GM23338 (cell line): Measurements from ENCODE around the gene TMEM150A. TPM values are rescaled to one million over a fixed set of nuclear protein-coding genes. Genes with fewer than 3 reads are reported as not detected.
A peak's percentile ranks its signal among the peaks of the same experiment; 100 is the strongest.

Experiments used
- ATAC-seq: fragments of 200-7000 bp; cut with Tn5 transposase; 3 replicates; pipeline ENCODE4 v1.9.1; 2020
- DNase-seq: peaks from one replicate; pipeline ENCODE4 v3.0.0-alpha.2; 2015; ENCODE audit warnings: low spot score
- H2AFZ ChIP-seq: fragments of 200-600 bp; sonication (generic); 2 replicates; pipeline ENCODE4 v1.8.0; 2016; ENCODE audit warnings: antibody characterized with exemption, mild to moderate bottlenecking, moderate library complexity
- H3F3A ChIP-seq: fragments of 200-600 bp; sonication (generic); replicated peaks from 2 replicates; pipeline ENCODE4 v1.8.0; 2017; ENCODE audit warnings: antibody characterized with exemption, mixed run types, low read depth
- H3K27ac ChIP-seq: fragments of 200-600 bp; sonication (generic); 2 replicates; pipeline ENCODE4 v1.6.1; 2016; ENCODE audit warnings: low read depth
- H3K27me3 ChIP-seq: fragments of 200-600 bp; sonication (generic); 2 replicates; pipeline ENCODE4 v1.8.0; 2016; ENCODE audit warnings: mild to moderate bottlenecking, mixed run types, moderate library complexity; ENCODE audit not compliant: insufficient read depth
- H3K36me3 ChIP-seq: fragments of 200-600 bp; sonication (generic); 2 replicates; pipeline ENCODE4 v1.8.0; 2016; ENCODE audit warnings: mild to moderate bottlenecking; ENCODE audit not compliant: insufficient read depth
- H3K4me1 ChIP-seq: fragments of 200-600 bp; sonication (generic); 2 replicates; pipeline ENCODE4 v1.8.0; 2016; ENCODE audit warnings: mild to moderate bottlenecking, moderate library complexity; ENCODE audit not compliant: insufficient read depth
- H3K4me2 ChIP-seq: fragments of 200-600 bp; sonication (generic); 2 replicates; pipeline ENCODE4 v1.7.1; 2017; ENCODE audit warnings: mixed run types
- H3K4me3 ChIP-seq: fragments of 200-600 bp; sonication (generic); 2 replicates; pipeline ENCODE4 v1.6.1; 2016; ENCODE audit warnings: mixed run types
- H3K79me2 ChIP-seq: fragments of 200-600 bp; sonication (generic); replicated peaks from 2 replicates; pipeline ENCODE4 v1.8.0; 2017; ENCODE audit warnings: mild to moderate bottlenecking; ENCODE audit not compliant: insufficient read depth
- H3K9me2 ChIP-seq: fragments of 200-600 bp; sonication (generic); 2 replicates; pipeline ENCODE4 v1.8.0; 2017; ENCODE audit not compliant: insufficient read depth
- H4K20me1 ChIP-seq: fragments of 200-600 bp; sonication (generic); replicated peaks from 2 replicates; pipeline ENCODE4 v1.8.0; 2017; ENCODE audit warnings: mild to moderate bottlenecking; ENCODE audit not compliant: insufficient read depth
- H3K27ac Mint-ChIP-seq: 2 replicates; pipeline ENCODE4 v1.8.0; 2020; ENCODE audit warnings: inconsistent platforms, mild to moderate bottlenecking, moderate library complexity, mixed read lengths
- H3K27me3 Mint-ChIP-seq: 3 replicates; pipeline ENCODE4 v1.8.0; 2022; ENCODE audit warnings: low read depth, mild to moderate bottlenecking, moderate library complexity, mixed read lengths, inconsistent platforms; ENCODE audit not compliant: insufficient read depth, poor library complexity
- H3K36me3 Mint-ChIP-seq: 3 replicates; pipeline ENCODE4 v1.8.0; 2021; ENCODE audit warnings: low read depth, mild to moderate bottlenecking, inconsistent platforms, moderate library complexity, mixed read lengths
- H3K4me1 Mint-ChIP-seq: 3 replicates; pipeline ENCODE4 v1.8.0; 2020; ENCODE audit warnings: mild to moderate bottlenecking, inconsistent platforms, mixed read lengths
- H3K4me3 Mint-ChIP-seq: 3 replicates; pipeline ENCODE4 v1.8.0; 2021; ENCODE audit warnings: moderate library complexity, mild to moderate bottlenecking, inconsistent platforms, mixed read lengths
- H3K9me3 Mint-ChIP-seq: 3 replicates; pipeline ENCODE4 v1.8.0; 2020; ENCODE audit warnings: moderate library complexity, mild to moderate bottlenecking, inconsistent platforms, mixed read lengths
- CREB1 ChIP-seq: fragments of 250-450 bp; sonication (Bioruptor Pico); IDR thresholded peaks from 2 replicates; pipeline ENCODE4 v1.5.0; 2020; ENCODE audit warnings: low read depth, mild to moderate bottlenecking, moderate library complexity
- EZH2 ChIP-seq: fragments of 200-600 bp; sonication (generic); IDR thresholded peaks from one replicate; pipeline ENCODE4 v1.8.0; 2017; ENCODE audit warnings: antibody characterized with exemption, mild to moderate bottlenecking, low read depth; ENCODE audit not compliant: unreplicated experiment
- EZH2phosphoT487 ChIP-seq: fragments of 200-600 bp; sonication (generic); IDR thresholded peaks from one replicate; pipeline ENCODE4 v1.8.1; 2018; ENCODE audit warnings: antibody characterized with exemption; ENCODE audit not compliant: unreplicated experiment
- JUNB ChIP-seq: IDR thresholded peaks from one replicate; pipeline ENCODE4 v1.6.1; 2016; ENCODE audit warnings: antibody characterized with exemption; ENCODE audit not compliant: unreplicated experiment
- NANOG ChIP-seq: IDR thresholded peaks from 2 replicates; pipeline ENCODE4 v1.6.1; 2016; ENCODE audit warnings: antibody characterized with exemption, borderline replicate concordance
- POLR2AphosphoS5 ChIP-seq: IDR thresholded peaks from 2 replicates; pipeline ENCODE4 v1.6.1; 2016; ENCODE audit warnings: antibody characterized with exemption, low read depth
- REST ChIP-seq: IDR thresholded peaks from one replicate; pipeline ENCODE4 v1.6.1; 2018; ENCODE audit warnings: antibody characterized with exemption; ENCODE audit not compliant: unreplicated experiment
- STAT1 ChIP-seq: IDR thresholded peaks from one replicate; pipeline ENCODE4 v1.6.1; 2016; ENCODE audit warnings: antibody characterized with exemption; ENCODE audit not compliant: unreplicated experiment
- ZNF114 ChIP-seq: fragments of 250-450 bp; sonication (Bioruptor Pico); IDR thresholded peaks from 2 replicates; pipeline ENCODE4 v1.5.0; 2020; ENCODE audit warnings: mild to moderate bottlenecking, moderate library complexity
- ZNF331 ChIP-seq: fragments of 250-450 bp; sonication (Bioruptor Pico); IDR thresholded peaks from 2 replicates; pipeline ENCODE4 v1.5.0; 2020; ENCODE audit warnings: low read depth, mild to moderate bottlenecking, moderate library complexity
- polyA plus RNA-seq: library from polyadenylated mRNA; unstranded; fragments of >200 nt; fragmentation: Nextera tagmentation; extraction: Ambion mirVana; gene quantifications from 2 replicates; pipeline ENCODE4 v1.2.1, GENCODE V29; 2016
- total RNA-seq: library from RNA; depleted of rRNA; stranded (reverse); fragments of >200 nt; shearing (Covaris generic); gene quantifications from 2 replicates; pipeline ENCODE4 v1.2.3, GENCODE V29; 2014
- TF ChIP-seq, protein P1 (sequence below), 2 experiments: fragments of 200-600 bp in 1 of 2; sonication (generic) in 1 of 2; conservative IDR thresholded peaks; 2 replicates each; pipeline versions ENCODE4 v1.5.1 to v1.6.1; 2016 to 2017; ENCODE audit warnings: antibody characterized with exemption in 2 of 2, low read depth in 2 of 2, mild to moderate bottlenecking in 2 of 2, moderate library complexity in 1 of 2
- TF ChIP-seq, protein P2 (sequence below): IDR thresholded peaks from 2 replicates; pipeline ENCODE4 v1.6.1; 2016; ENCODE audit warnings: antibody characterized with exemption
- TF ChIP-seq, protein P3 (sequence below): fragments of 250-450 bp; sonication (Bioruptor Pico); IDR thresholded peaks from 2 replicates; pipeline ENCODE4 v1.5.0; 2020; ENCODE audit warnings: mild to moderate bottlenecking, moderate library complexity

The TMEM150A gene
- total and polyA plus RNA-seq, 2 experiments from 2014 or later = 16.4 to 27.9 TPM

DNA sequence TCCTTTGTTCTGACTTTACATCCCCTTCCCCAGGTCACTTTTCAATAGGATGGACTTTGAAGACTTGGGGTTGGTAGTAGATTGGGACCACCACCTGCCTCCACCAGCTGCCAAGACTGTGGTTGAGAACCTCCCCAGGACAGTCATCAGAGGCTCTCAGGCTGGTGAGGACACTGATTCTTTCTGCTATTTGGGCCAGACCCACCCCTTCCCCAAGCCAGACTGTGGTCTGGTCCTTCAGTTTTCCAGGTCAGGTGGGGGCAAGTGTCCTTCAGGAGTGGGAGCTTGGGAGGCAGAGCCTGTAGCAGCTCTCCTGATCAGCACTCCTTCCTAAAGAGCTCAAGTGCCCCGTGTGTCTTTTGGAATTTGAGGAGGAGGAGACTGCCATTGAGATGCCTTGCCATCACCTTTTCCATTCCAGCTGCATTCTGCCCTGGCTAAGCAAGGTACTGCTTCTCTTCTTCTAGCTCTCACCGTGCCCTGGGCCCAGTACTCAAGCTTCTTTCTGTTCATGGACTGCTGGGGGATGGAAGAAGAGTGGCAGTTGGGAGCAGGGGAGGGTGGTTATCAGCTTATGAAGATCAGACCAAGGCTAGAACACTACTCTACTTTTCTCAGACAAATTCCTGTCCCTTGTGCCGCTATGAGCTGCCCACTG is 5.9 kb downstream of the TMEM150A start:
- Histone ChIP-seq H3K27ac (no peak overlapping the region), H3F3A (no peaks in the 10 kb centered on the region), H3K36me3 (no peaks in the 10 kb centered on the region; the same call in 1 of the 2 replicates), H3K79me2 (peaks cover 14% of the 10 kb centered on the region), H3K4me1 (peaks cover 6% of the 10 kb centered on the region), H4K20me1 (0 out of 2 replicates have a peak, but pooled peaks cover 5% of the 10 kb centered on the region), H3K9me2 (no peaks in the 10 kb centered on the region), H3K4me3 (peak overlapping the region; percentile 74), H2AFZ (no peak overlapping the region), H3K27me3 (no peaks in the 10 kb centered on the region), H3K4me2 (peak overlapping the region; percentile 82)
- ATAC-seq (no peak), DNase-seq (no peak)
- H3K4me3 Mint-ChIP-seq = peak overlapping the region; percentile 92
- TF ChIP-seq ZNF114 (CRISPR knock-in tag) = no peak
- TF ChIP-seq, protein P1, sequence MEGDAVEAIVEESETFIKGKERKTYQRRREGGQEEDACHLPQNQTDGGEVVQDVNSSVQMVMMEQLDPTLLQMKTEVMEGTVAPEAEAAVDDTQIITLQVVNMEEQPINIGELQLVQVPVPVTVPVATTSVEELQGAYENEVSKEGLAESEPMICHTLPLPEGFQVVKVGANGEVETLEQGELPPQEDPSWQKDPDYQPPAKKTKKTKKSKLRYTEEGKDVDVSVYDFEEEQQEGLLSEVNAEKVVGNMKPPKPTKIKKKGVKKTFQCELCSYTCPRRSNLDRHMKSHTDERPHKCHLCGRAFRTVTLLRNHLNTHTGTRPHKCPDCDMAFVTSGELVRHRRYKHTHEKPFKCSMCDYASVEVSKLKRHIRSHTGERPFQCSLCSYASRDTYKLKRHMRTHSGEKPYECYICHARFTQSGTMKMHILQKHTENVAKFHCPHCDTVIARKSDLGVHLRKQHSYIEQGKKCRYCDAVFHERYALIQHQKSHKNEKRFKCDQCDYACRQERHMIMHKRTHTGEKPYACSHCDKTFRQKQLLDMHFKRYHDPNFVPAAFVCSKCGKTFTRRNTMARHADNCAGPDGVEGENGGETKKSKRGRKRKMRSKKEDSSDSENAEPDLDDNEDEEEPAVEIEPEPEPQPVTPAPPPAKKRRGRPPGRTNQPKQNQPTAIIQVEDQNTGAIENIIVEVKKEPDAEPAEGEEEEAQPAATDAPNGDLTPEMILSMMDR (conservative IDR thresholded peaks at IDR 0.05; ENCODE audit: low read depth in 2 of 2) = no peak
- no peak for TF ChIP-seq EZH2phosphoT487
- TF ChIP-seq, protein P2, sequence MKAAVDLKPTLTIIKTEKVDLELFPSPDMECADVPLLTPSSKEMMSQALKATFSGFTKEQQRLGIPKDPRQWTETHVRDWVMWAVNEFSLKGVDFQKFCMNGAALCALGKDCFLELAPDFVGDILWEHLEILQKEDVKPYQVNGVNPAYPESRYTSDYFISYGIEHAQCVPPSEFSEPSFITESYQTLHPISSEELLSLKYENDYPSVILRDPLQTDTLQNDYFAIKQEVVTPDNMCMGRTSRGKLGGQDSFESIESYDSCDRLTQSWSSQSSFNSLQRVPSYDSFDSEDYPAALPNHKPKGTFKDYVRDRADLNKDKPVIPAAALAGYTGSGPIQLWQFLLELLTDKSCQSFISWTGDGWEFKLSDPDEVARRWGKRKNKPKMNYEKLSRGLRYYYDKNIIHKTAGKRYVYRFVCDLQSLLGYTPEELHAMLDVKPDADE = no peak
- no peak for TF ChIP-seq STAT1
- no peak for TF ChIP-seq POLR2AphosphoS5
- no peak for TF ChIP-seq CREB1 (CRISPR knock-in tag)
- TF ChIP-seq, protein P3, sequence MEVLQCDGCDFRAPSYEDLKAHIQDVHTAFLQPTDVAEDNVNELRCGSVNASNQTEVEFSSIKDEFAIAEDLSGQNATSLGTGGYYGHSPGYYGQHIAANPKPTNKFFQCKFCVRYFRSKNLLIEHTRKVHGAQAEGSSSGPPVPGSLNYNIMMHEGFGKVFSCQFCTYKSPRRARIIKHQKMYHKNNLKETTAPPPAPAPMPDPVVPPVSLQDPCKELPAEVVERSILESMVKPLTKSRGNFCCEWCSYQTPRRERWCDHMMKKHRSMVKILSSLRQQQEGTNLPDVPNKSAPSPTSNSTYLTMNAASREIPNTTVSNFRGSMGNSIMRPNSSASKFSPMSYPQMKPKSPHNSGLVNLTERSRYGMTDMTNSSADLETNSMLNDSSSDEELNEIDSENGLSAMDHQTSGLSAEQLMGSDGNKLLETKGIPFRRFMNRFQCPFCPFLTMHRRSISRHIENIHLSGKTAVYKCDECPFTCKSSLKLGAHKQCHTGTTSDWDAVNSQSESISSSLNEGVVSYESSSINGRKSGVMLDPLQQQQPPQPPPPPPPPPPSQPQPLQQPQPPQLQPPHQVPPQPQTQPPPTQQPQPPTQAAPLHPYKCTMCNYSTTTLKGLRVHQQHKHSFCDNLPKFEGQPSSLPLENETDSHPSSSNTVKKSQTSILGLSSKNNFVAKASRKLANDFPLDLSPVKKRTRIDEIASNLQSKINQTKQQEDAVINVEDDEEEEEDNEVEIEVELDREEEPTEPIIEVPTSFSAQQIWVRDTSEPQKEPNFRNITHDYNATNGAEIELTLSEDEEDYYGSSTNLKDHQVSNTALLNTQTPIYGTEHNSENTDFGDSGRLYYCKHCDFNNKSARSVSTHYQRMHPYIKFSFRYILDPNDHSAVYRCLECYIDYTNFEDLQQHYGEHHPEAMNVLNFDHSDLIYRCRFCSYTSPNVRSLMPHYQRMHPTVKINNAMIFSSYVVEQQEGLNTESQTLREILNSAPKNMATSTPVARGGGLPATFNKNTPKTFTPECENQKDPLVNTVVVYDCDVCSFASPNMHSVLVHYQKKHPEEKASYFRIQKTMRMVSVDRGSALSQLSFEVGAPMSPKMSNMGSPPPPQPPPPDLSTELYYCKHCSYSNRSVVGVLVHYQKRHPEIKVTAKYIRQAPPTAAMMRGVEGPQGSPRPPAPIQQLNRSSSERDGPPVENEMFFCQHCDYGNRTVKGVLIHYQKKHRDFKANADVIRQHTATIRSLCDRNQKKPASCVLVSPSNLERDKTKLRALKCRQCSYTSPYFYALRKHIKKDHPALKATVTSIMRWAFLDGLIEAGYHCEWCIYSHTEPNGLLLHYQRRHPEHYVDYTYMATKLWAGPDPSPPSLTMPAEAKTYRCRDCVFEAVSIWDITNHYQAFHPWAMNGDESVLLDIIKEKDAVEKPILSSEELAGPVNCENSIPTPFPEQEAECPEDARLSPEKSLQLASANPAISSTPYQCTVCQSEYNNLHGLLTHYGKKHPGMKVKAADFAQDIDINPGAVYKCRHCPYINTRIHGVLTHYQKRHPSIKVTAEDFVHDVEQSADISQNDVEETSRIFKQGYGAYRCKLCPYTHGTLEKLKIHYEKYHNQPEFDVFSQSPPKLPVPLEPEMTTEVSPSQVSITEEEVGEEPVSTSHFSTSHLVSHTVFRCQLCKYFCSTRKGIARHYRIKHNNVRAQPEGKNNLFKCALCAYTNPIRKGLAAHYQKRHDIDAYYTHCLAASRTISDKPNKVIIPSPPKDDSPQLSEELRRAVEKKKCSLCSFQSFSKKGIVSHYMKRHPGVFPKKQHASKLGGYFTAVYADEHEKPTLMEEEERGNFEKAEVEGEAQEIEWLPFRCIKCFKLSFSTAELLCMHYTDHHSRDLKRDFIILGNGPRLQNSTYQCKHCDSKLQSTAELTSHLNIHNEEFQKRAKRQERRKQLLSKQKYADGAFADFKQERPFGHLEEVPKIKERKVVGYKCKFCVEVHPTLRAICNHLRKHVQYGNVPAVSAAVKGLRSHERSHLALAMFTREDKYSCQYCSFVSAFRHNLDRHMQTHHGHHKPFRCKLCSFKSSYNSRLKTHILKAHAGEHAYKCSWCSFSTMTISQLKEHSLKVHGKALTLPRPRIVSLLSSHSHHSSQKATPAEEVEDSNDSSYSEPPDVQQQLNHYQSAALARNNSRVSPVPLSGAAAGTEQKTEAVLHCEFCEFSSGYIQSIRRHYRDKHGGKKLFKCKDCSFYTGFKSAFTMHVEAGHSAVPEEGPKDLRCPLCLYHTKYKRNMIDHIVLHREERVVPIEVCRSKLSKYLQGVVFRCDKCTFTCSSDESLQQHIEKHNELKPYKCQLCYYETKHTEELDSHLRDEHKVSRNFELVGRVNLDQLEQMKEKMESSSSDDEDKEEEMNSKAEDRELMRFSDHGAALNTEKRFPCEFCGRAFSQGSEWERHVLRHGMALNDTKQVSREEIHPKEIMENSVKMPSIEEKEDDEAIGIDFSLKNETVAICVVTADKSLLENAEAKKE (CRISPR knock-in tag) = no peak
- no peak for TF ChIP-seq NANOG
- no peak for TF ChIP-seq ZNF331
- TF ChIP-seq JUNB = no peak
- TF ChIP-seq REST = no peak
- TF ChIP-seq EZH2 = no peak
- H3K27me3 Mint-ChIP-seq = peaks cover 23% of the 10 kb centered on the region
- H3K9me3 Mint-ChIP-seq = no peaks in the 10 kb centered on the region
- peaks cover 8% of the 10 kb centered on the region; the same call in 2 of the 3 replicates for H3K4me1 Mint-ChIP-seq
- H3K36me3 Mint-ChIP-seq = peaks cover 7% of the 10 kb centered on the region; the same call in 1 of the 3 replicates
- H3K27ac Mint-ChIP-seq = no peak overlapping the region
